Osteoblast (primary cell): ENCODE measurements around the gene PGS1. TPM values are rescaled to one million over a fixed set of nuclear protein-coding genes. Genes with fewer than 3 reads are reported as not detected.
A peak's percentile ranks its signal among the peaks of the same experiment; 100 is the strongest.

Source experiments
- DNase-seq: peaks from one replicate; pipeline ENCODE4 v3.0.0; 2011; ENCODE audit warnings: low spot score, mixed read lengths; ENCODE audit not compliant: insufficient read length; ENCODE audit errors: missing footprints
- H2AFZ ChIP-seq: 2 replicates; pipeline ENCODE4 v1.6.0; 2011; ENCODE audit warnings: mild to moderate bottlenecking, low read length
- H3K27ac ChIP-seq: 2 replicates; pipeline ENCODE4 v1.5.1; 2011; ENCODE audit warnings: mild to moderate bottlenecking, low read depth, low read length, moderate library complexity
- H3K27me3 ChIP-seq: 2 replicates; pipeline ENCODE4 v1.6.0; 2012; ENCODE audit warnings: mild to moderate bottlenecking, control low read depth, inconsistent platforms, low read length, moderate library complexity; ENCODE audit not compliant: insufficient read depth
- H3K36me3 ChIP-seq: 2 replicates; pipeline ENCODE4 v1.5.1; 2011; ENCODE audit warnings: mild to moderate bottlenecking, low read length, control low read depth, moderate library complexity; ENCODE audit not compliant: insufficient read depth
- H3K4me1 ChIP-seq: 2 replicates; pipeline ENCODE4 v1.5.1; 2011; ENCODE audit warnings: mild to moderate bottlenecking, low read length, control low read depth, moderate library complexity; ENCODE audit not compliant: insufficient read depth
- H3K4me2 ChIP-seq: 2 replicates; pipeline ENCODE4 v1.6.0; 2011; ENCODE audit warnings: mild to moderate bottlenecking, low read length; ENCODE audit not compliant: insufficient read depth
- H3K4me3 ChIP-seq: fragments of 200-600 bp; sonication (generic); 3 replicates; pipeline ENCODE4 v1.5.1; 2012; ENCODE audit warnings: mild to moderate bottlenecking, low read length, inconsistent platforms; ENCODE audit not compliant: insufficient read depth
- H3K79me2 ChIP-seq: 2 replicates; pipeline ENCODE4 v1.6.0; 2012; ENCODE audit warnings: mild to moderate bottlenecking, low read length, control low read depth, inconsistent platforms; ENCODE audit not compliant: insufficient read depth
- H3K9me3 ChIP-seq: 2 replicates; pipeline ENCODE4 v1.5.1; 2011; ENCODE audit warnings: low read depth, low read length, control low read depth
- H4K20me1 ChIP-seq: 2 replicates; pipeline ENCODE4 v1.6.0; 2012; ENCODE audit warnings: mild to moderate bottlenecking, low read length, control low read depth; ENCODE audit not compliant: insufficient read depth
- CTCF ChIP-seq: IDR thresholded peaks from 2 replicates; pipeline ENCODE4 v1.5.1; 2011; ENCODE audit warnings: mild to moderate bottlenecking, low read depth, low read length, moderate library complexity; ENCODE audit errors: extremely low read depth
- total RNA-seq: library from RNA; depleted of rRNA; stranded (reverse); fragments of >200 nt; gene quantifications from 2 replicates; pipeline ENCODE4 v1.2.3, GENCODE V29; 2012

PGS1 gene
- total RNA-seq, 1 donor: 34.4 TPM

DNA sequence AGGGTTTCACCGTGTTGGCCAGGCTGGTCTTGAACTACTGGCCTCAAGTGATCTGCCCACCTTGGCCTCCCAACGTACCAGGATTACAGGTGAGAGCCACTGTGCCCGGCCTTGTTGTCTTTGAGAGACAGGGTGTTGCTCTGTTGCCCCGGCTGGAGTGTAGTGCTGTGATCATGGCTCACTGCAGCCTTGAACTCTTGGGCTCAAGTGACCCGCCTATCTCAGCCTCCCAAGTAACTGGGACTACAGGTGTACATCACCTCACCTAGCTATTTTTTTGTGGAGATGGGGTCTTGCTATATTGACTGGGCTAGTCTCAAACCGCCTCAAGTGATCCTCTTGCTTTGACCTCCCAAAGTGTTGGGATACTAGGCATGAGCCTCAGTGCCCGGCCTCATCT is 68.4 kb downstream of the PGS1 start:
- no peak overlapping the region for H3K4me2 ChIP-seq
- no peak overlapping the region for H3K4me3 ChIP-seq
- H3K36me3 ChIP-seq: no peaks in the 10 kb centered on the region
- no peak overlapping the region for H3K27ac ChIP-seq
- no peaks in the 10 kb centered on the region for H4K20me1 ChIP-seq
- no peak for DNase-seq
- TF ChIP-seq CTCF: no peak
- H3K79me2 ChIP-seq: no peaks in the 10 kb centered on the region
- no peaks in the 10 kb centered on the region for H3K9me3 ChIP-seq
- no peaks in the 10 kb centered on the region for H3K4me1 ChIP-seq
- no peak overlapping the region for H2AFZ ChIP-seq
- peaks cover 3% of the 10 kb centered on the region for H3K27me3 ChIP-seq

DNA sequence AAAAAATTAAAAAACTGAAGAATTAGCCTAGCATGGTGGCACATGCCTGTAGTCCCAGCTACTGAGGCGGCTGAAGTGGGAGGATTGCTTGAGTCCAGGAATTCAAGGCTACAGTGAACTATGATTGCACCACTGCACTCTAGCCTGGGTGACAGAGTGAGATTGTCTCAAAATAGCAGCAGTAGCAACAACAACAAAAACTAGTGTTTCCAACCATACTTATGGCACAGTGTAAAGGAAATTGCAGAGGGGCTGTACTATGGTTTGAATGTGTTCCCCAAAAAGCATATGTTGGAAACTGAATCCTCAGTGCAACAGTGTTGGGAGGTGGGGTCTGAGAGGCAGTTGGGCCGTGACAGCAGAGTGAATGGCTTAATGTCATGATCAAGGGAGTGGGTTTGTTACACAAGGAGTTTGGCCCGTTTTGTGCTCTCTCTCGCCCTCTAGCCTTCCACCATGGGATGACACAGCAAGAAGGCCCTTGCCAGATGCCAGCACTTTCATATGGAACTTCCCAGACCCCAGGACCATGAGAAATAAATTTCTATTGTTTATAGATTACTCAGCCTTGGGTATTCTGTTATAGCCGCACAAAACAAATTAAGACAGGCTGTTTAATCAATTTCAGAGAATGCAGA is 70.0 kb downstream of the PGS1 start:
- H3K79me2 ChIP-seq: no peaks in the 10 kb centered on the region
- no peak for DNase-seq
- no peaks in the 10 kb centered on the region for H3K4me1 ChIP-seq
- no peak overlapping the region for H3K4me3 ChIP-seq
- H3K9me3 ChIP-seq: no peaks in the 10 kb centered on the region
- no peak overlapping the region for H3K27ac ChIP-seq
- H2AFZ ChIP-seq: no peak overlapping the region
- H3K4me2 ChIP-seq: no peak overlapping the region
- TF ChIP-seq CTCF: peak; percentile 10
- no peaks in the 10 kb centered on the region for H3K27me3 ChIP-seq
- no peaks in the 10 kb centered on the region for H3K36me3 ChIP-seq
- no peaks in the 10 kb centered on the region for H4K20me1 ChIP-seq

DNA sequence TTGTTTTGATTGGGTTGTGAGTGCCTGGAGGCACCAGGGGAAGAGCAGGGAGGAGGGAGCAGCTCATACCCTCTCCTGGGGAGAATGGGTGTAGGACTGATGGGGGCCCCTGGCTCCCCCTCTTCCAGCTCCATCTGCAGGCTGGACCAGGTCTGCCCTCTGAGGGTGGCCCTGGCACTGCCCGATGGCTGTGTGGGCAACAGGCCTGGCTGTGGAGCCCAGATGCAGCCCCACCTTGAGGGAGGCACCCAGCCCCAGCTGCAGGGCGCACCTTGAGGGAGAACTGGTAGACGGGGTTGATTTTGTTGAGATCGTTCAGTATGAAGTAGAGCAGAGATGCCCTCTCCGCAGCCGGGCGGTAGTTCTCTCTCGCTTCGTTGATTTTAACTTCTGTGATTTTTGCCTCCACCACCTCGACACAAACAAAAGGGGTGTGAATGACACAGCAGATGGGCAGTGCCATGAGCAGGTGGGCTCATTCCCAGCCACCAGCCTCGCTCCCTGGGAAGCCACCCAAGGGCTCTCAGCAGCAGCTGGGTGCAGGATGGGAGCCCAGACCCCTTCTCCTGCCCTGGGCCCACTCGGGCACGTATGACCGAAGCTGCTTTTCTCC is 71.6 kb downstream of the PGS1 start:
- Histone ChIP-seq H3K4me1 (no peaks in the 10 kb centered on the region), H3K36me3 (no peaks in the 10 kb centered on the region), H3K27ac (no peak overlapping the region), H3K79me2 (no peaks in the 10 kb centered on the region), H3K27me3 (no peaks in the 10 kb centered on the region), H2AFZ (no peak overlapping the region), H3K4me2 (no peak overlapping the region), H3K4me3 (no peak overlapping the region), H4K20me1 (no peaks in the 10 kb centered on the region), H3K9me3 (no peaks in the 10 kb centered on the region)
- TF ChIP-seq CTCF: no peak
- no peak for DNase-seq

DNA sequence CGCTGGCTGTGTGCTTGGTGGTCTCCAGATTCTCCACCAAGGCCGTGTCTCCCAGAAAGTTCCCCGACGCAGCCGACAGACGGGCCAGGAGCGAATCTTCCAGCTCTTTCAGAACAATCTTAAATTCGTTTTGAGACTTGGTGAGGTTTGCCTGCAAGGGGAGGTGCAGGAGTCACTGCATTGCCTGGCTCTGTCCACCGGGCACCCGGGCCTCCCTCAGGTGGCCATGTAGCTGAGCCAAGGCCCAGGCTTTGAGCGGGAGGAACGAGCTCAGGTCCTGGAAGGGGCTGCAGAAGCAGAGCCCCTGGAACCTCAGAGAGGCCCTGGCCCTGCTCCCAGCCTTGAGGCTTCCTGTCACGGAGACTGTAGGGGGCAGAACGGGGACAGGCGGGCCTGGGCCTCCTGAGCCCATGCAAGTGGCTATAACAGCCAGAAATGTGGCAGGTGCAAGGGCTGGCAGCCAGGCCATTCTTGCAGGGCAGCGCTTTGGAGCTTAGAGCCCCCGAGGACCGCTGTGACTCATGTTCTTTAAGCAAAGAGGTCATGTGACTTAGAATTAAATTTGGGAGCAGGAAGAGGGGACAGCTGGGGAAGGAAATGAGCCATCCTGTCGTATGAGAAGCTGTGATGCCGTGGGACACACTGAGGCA is 72.4 kb downstream of the PGS1 start:
- H3K27me3 ChIP-seq: no peaks in the 10 kb centered on the region
- H3K4me3 ChIP-seq: no peak overlapping the region
- H3K4me1 ChIP-seq: no peaks in the 10 kb centered on the region
- H4K20me1 ChIP-seq: no peaks in the 10 kb centered on the region
- no peaks in the 10 kb centered on the region for H3K36me3 ChIP-seq
- no peak overlapping the region for H2AFZ ChIP-seq
- H3K79me2 ChIP-seq: no peaks in the 10 kb centered on the region
- no peaks in the 10 kb centered on the region for H3K9me3 ChIP-seq
- no peak for DNase-seq
- H3K4me2 ChIP-seq: no peak overlapping the region
- H3K27ac ChIP-seq: no peak overlapping the region
- TF ChIP-seq CTCF: no peak
